ENCODE results near the gene CRMP1.
"Not testable (repeated sequence)": the region's sequence is repeated elsewhere in the genome, so short reads cannot be mapped to it uniquely, and the experiment has no call there.

CRMP1 gene

GRCh38 chr4:5852523-5853202 lies 40.2 kb downstream of the CRMP1 start:
- no peak for FAIRE-seq

- FAIRE-seq: no peak
Measured at GRCh38 chr4:5851637-5852301, 41.1 kb downstream of the CRMP1 start.

DNA sequence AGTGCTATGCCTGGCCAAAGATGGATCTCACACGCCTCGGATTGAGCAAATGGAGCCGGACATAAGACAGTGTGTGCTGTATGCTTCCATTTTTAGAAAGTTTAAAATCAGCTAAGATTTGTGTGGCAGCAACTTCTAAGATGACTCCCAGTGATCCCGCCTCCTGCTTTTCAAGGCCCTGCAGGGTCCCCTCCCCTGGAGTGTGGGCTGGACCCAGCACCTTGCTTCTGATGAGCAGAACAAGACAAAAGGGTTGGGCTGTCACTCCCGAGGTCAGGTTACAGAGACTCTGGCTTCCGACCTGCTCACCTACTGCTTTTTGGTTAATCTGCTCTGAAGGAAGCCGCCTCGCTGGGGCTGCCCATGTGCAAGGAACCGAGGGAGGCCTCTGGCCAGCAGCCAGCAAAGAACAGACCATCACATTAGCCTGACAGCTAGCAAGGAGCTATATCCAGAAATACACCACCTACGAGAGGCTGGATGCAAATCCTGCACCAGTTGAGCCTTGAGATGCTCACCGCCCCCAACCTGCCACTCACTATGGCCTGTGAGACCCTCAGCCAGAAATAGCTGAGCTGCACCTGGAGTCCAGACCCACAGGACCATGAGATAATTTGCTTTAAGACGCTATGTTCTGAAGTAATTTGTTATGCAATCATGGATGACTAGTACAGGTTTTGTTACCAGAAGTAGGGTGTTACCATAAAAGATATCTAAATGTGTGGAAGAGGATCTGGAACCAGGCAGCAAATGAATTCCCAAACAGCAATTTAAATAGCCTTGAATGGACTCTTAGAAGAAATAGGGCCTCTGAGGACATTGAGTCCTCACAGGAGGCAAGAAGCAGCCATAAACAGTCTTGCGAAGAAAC lies 47.6 kb downstream of the CRMP1 start:
- FAIRE-seq: no peak

- peak; percentile 59 for FAIRE-seq
Measured at GRCh38 chr4:5843573-5844530, 49.0 kb downstream of the CRMP1 start.

DNA sequence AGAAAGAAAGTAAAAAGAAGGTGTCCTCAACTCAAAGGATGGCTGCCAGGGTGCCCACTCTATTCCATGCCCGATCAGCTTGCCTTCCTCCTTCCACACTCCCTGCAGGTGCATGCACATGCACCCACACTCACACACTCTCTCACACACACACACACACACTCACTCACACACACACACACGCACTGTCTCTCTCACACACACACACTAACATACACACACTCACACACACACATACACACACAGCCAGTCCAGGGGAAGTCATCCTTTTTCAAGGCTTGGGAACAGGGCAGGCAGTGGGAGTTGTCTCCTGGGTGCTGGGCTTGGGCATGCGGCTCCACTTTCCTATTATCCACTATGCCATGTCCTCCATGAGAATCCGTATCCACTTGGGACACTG lies 50.4 kb downstream of the CRMP1 start:
- no peak for FAIRE-seq

DNA sequence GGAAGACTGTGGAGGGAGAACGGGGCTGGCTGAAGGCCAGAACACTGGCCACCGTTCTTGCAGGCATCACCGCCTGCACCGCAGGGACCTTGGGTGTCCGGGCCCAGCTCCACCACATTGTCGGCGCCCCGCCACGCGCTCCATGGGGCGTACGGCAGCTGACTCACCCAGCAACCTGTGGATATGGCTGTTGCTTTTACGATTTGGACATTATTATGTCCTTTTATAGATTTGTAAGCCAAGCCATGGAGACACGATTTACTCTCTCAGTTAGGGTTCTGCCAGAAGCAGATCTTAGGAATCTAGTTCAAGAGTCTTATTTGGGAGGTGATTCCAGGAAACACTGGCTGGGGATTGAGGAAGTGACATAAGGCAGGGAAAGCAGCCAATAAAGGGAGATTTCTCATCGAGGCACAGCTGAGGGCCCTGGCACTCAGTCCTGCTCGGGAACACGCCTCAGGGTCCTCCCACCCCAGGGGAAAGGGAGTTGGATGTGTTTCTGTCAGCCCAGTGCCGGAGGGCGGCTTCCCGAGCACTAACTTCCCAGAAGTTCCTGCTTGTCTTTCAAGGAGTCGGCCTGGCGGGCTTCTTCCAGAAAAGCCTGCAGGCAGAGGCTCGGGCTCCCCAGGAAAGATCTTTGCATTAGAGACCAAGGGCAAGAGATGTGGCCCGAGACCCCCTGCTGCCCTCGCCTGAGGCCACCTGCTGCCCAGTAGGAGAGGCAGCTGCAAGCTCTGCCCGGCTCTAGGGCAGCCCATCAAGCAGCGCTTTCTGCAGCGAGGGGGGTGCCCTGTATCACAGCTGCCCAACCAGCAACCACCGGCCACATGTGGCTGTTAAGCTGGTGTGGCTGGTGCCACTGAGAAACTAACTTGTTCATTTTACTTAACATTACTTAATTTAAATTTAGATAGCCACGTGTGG lies 52.9 kb downstream of the CRMP1 start:
- FAIRE-seq: no peak

DNA sequence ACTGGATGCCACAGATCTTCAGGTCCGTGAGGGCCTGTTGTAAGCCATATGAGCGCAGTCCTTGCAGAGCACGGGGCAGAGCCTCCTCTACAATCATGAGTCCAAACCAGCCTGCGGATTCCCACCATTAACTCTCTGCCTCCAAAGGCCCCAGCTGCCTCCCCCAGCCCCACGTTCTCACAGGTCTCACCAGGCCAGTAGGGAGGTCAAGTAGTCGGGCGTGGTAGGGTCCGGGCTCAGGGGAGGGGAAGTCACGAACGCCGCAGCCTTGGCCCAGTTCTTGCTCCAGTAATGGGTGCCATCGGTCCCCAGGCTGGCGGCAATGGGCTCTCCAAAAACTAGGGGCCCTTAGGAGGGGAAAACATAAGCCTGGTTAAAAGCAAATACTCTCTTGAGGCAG lies 53.6 kb downstream of the CRMP1 start:
- FAIRE-seq: no peak

DNA sequence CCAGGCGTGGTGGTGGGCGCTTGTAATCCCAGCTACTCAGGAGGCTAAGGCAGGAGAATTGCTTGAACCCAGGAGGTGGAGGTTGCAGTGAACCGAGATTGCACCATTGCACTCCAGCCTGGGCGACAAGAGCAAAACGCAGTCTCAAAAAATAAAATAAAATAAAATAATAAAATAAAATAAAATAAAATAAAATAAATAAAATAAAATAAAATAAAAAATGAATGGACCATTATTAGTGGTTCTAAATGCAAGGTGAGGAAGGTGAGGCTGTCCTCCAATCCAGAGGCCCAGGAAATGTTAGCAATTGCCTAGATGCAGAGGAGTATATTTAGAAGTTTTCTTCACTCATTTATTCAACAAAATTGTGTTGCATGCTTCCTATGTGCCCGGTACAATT lies 55.4 kb downstream of the CRMP1 start:
- FAIRE-seq: not testable (repeated sequence)

GRCh38 chr4:5836943-5837342 lies 55.9 kb downstream of the CRMP1 start:
- no peak for FAIRE-seq

DNA sequence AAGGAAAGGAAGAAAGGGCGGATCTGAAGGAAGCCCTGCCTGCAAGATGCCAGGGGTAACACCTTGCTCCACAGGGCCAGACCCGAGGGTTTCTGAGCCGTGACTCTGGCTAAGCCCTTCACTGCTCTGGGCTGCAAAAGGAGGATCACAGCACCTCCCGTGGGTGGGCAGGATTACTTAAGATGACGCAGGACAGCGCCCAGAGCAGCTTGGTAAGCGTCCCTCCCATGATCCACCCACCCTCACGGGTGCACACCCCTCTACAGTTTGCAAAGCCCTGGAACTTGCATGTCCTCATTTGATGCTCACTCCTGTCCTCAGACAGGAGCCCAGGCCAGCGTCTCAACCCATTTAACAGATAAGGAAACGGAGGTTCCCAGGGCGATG lies 64.9 kb downstream of the CRMP1 start:
- no peak for FAIRE-seq

DNA sequence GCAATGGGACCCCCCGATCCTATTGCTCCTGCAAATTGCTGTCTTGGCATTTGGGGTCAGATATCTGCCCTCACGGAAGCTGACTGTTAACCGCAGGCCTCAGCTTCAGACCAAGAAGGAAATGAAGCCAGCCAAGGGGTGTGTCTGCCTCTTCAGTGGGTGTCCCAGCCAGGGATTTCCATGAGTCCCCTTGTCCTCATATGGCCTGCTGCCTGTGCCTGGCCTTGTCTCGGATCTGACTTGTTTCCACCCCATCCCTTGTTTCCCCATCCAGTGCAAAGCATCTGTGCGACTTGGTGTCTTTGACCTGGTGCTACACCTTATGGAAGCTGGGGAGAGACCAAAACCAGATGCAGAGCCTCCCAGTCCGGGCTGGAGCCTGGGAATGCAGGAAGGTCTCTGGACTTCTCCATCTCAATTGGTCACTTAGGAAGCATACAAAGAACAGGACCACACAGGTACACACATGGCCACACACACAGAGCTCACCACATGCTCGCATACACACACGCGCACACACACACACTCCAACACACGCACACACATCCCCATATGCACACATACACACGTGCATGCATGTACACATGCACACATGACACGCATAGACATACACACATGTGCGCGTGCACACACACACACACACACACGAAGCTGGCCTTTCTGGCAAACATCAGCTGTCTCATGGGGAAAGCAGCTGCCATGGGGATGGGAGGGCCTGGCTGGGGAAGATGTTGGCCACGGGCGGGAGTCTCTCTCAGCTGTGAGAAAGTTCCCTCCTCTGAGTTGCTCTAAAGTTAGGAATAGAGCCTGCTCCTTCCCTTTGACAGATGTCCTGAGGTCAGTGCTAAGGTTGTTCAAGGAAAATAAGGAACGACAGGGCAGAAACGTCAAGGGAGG lies 65.5 kb downstream of the CRMP1 start:
- FAIRE-seq: no peak

DNA sequence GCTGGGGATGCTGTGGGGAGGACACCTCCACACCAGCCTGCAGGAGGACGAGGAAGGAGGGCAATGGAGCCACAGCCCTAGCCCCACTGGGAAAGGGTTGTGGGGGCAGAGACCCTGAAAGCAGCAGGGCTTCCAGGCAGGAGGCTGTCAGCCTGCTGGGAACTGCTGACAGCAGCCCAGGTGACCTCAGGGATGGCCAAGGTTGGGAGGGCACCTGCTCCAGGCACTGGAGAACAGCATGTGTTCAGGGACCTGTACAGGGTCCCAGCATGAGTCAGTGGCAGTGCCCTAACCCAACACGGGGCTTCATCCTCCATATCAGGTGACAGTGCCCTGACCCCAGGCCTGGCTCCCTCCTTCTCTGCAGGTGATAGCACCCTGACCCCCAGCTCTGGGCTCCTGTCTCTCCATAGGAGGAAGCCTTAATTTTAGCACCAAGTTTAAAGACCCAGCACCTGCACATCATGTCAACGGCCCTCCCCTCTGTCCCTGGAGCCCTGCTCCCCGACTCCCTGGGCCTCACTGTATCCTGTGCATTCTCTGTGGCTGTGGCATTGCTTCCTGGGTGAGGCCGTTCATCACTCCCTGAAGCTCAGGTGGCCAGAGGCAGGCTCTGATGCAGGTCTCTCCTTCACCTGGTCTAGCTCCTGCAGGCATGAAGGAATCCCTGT lies 66.3 kb downstream of the CRMP1 start:
- FAIRE-seq: no peak

DNA sequence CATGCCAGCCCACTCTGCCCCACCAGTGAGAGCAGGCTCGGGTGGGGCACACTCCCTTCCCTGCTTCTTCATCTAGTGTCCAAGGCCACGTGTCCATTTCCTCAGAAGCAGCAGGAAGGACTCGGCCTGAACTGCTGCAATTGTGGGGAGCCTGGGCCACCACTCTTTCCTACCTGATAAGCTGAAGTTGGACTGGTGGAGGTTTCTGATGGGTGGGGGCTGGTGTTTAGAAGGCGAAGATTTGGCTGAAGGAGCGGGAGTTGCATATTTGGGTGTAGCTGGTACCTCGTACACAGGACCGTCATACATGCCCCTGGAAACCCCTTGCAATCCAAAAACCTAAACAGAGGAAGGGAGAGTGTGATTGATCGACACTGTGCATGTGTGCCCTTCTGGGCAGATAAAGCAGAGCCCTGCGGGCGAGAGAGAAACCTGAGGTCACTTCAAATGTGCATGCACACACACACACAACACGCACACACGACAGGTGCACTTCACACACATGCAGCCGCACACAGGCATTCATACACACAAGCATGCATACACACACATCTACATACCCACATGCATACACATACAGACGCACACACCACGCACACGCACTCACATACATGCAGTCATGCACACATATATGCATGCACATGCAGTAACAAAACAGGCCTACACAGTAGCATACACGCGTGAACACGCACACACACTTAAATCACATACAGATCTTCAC lies 67.4 kb downstream of the CRMP1 start:
- no peak for FAIRE-seq

- FAIRE-seq: no peak
Measured at GRCh38 chr4:5824635-5825034, 68.3 kb downstream of the CRMP1 start.

GRCh38 chr4:5824227-5824626 lies 68.7 kb downstream of the CRMP1 start:
- FAIRE-seq: no peak

DNA sequence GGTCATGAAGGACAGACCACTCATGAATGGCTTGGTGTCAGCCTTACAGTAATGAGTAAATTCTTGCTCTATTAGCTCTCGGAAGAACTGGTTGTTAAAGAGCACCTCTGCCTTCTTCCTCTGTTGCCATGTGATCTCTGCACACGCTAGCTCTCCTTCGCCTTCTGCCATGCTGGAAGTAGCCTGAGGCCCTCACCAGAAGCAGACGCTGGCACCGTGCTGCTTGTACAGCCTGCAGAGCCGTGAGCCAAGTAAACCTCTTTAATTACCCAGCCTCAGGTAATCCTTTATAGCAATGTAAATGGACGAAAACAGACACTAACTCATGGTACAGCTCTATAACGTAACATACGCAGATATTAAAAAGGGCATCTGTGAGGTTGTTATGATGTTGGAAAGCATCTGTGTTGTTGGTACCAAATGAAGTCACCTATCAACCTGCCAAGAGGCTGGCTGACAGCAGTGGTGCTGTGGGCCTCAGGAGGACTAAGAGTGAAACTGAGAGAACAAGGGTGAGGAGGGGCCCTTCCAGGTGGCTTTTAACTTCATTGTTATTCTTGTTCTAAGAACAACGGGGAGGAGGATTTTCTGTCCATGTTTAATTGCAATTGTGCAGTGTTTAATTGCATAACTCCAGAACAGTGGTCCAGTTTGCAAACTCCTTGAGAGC lies 69.2 kb downstream of the CRMP1 start:
- FAIRE-seq: no peak

DNA sequence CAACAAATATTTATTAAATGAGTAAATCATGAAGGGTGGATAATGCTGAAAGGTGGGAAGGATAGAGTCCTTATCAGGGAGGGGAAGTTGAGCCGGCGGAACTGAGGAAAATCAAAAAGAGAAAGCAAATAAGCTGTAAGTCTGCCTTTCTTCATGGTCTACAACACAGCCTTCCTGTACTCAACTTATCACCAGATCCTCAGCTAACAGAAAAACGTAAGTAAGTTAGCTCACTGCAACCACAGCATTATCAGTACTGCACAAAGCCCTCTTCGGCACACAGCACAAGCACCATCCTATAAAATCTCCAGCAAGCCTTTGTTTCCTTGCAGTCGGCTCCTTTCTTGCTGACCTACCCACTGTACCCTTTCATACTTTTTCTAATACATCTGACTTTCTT lies 70.3 kb downstream of the CRMP1 start:
- no peak for FAIRE-seq

DNA sequence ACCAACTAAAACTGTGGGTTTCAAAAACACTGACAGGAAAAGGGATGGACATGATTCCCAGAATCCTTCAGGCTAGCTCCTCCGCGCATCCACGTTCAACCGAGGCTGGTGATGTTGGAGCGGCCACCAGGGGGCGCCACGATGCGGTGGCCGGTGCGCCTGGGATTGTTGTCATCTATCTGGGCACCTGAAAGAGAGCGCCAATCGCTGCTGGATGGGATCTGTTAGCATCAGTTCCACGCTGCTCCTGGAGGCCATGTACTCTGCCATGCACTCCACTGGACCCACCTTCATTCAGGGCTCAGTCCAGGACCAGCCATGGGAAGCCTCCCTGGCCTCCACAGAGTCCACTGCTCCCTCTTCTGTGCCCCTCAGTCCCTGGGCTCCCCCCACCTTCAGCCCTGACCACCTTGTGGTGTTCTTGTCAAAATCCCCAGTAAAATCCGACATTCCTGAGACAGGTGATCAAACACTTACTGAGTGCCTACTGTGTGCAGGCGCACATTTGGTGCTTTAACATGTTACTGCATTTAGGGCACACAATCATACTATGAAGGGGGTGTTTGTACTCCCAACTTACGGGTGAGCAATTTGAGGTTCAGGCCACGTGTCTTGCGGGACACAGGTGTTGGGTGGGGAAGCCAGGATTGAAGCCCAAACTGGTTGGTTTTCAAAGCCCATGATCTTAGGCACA lies 71.1 kb downstream of the CRMP1 start:
- FAIRE-seq: no peak

Data from endometrium (tissue), 2 donors.